Measurements from ENCODE around the gene ADAMTS18. TPM values are rescaled to one million over a fixed set of nuclear protein-coding genes. Genes with fewer than 3 reads are reported as not detected.

The ADAMTS18 gene
- total and polyA plus RNA-seq, 7 donors, result 0.04 to 0.16 TPM; not detected in 5

DNA sequence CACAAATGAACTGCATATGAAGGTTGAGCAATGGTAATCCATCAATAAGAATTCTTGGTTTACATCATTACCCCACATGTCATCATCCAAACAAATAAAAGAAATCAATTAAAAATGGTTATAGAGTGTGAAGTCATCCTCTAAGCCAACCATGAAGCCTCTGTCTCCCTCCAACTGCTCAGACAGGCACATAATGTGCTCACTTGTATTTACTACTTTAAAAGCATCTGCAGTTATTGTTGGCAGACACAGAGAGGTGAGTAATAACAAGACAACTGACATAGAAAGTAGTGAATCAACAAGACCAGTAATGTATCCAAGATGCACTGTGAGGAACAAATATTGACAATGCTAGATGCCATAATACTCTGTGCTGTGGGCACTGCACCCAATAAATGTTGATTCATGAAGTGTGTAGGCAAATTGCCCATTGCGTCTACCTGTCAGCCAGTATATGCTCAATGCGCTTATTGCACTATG, 20.0 kb downstream of the ADAMTS18 start:
- Histone ChIP-seq H3K27me3 (no peaks in the 10 kb centered on the region), H3K27ac (no peak overlapping the region), H3K4me3 (no peak overlapping the region), H3K4me1 (no peaks in the 10 kb centered on the region), H3K36me3 (no peaks in the 10 kb centered on the region), H3K9me3 (no peaks in the 10 kb centered on the region)
- WGBS, 2 donors, result 68 to 95% methylated on average over 2 of the region's 2 CpGs
- DNase-seq, result no peak
- intact Hi-C loops (cut with DNase I), result no loop called here
- TF ChIP-seq POLR2AphosphoS5 (IDR thresholded peaks at IDR 0.05) (no peak), POLR2A (IDR thresholded peaks at IDR 0.05) (no peak), EP300 (IDR thresholded peaks at IDR 0.05) (no peak)
- TF ChIP-seq, protein P1, sequence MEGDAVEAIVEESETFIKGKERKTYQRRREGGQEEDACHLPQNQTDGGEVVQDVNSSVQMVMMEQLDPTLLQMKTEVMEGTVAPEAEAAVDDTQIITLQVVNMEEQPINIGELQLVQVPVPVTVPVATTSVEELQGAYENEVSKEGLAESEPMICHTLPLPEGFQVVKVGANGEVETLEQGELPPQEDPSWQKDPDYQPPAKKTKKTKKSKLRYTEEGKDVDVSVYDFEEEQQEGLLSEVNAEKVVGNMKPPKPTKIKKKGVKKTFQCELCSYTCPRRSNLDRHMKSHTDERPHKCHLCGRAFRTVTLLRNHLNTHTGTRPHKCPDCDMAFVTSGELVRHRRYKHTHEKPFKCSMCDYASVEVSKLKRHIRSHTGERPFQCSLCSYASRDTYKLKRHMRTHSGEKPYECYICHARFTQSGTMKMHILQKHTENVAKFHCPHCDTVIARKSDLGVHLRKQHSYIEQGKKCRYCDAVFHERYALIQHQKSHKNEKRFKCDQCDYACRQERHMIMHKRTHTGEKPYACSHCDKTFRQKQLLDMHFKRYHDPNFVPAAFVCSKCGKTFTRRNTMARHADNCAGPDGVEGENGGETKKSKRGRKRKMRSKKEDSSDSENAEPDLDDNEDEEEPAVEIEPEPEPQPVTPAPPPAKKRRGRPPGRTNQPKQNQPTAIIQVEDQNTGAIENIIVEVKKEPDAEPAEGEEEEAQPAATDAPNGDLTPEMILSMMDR (IDR thresholded peaks at IDR 0.05), result no peak

DNA sequence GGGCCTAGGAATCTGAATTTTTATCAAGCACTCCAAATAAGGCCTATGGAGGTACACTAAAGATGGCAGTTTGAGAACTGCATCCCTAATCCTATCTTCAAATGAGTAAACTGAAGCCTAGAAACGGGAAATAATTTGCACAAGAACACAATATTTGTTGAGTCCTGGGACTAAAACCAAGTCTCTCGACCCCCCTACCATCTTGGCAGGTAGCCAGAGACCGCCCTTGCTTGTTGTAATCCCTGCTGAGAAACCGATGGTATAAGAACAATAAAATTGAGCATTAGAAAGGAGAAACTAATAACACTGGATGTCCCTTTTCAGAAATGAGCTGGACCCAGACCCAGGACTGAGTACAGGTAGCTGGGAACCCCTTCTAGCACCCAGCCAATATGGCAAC, 24.4 kb downstream of the ADAMTS18 start:
- no peaks in the 10 kb centered on the region for H3K27me3 ChIP-seq
- H3K4me1 ChIP-seq, result no peaks in the 10 kb centered on the region
- H3K9me3 ChIP-seq, result peaks cover 0 to 4% (median 0%) of the 10 kb centered on the region in 4 donors
- H3K4me3 ChIP-seq, result no peak overlapping the region
- intact Hi-C loops (cut with DNase I), result no loop called here
- TF ChIP-seq POLR2AphosphoS5 (IDR thresholded peaks at IDR 0.05) (no peak), POLR2A (IDR thresholded peaks at IDR 0.05) (no peak), EP300 (IDR thresholded peaks at IDR 0.05) (no peak)
- TF ChIP-seq, protein P1 (IDR thresholded peaks at IDR 0.05), result no peak
- H3K36me3 ChIP-seq, result no peaks in the 10 kb centered on the region
- WGBS, 2 donors, result 52 to 76% methylated on average over 4 of the region's 4 CpGs
- no peak overlapping the region for H3K27ac ChIP-seq
- no peak for DNase-seq

DNA sequence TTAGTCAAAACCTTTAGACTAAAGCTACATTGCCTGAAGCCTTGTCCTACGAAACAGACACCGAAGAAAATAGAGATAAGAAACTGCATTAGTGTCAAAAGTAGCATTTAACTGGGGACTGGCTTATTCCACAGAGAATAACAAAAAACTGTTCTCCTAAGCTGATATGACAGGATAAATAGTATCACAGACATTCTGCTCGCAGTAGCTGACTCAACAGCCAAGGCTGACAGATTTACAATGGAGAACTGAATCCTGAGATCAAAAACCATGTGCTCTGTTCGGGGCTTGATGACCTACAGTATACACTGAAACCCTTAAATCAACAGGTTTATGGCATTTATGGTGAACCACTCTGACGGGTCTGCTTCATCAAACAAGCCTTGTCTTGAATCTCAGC, 25.5 kb downstream of the ADAMTS18 start:
- intact Hi-C loops (cut with DNase I), result no loop called here
- WGBS, 2 donors, result 29 to 42% methylated on average over 5 of the region's 5 CpGs
- no peak overlapping the region for H3K27ac ChIP-seq
- TF ChIP-seq POLR2A (IDR thresholded peaks at IDR 0.05), result no peak
- no peak for TF ChIP-seq POLR2AphosphoS5 (IDR thresholded peaks at IDR 0.05)
- TF ChIP-seq, protein P1 (IDR thresholded peaks at IDR 0.05), result no peak
- no peak for TF ChIP-seq EP300 (IDR thresholded peaks at IDR 0.05)
- H3K27me3 ChIP-seq, result no peaks in the 10 kb centered on the region
- H3K4me3 ChIP-seq, result no peak overlapping the region
- no peak for DNase-seq
- H3K36me3 ChIP-seq, result no peaks in the 10 kb centered on the region
- H3K9me3 ChIP-seq, result peaks cover 0 to 4% (median 0%) of the 10 kb centered on the region in 4 donors
- no peaks in the 10 kb centered on the region for H3K4me1 ChIP-seq

DNA sequence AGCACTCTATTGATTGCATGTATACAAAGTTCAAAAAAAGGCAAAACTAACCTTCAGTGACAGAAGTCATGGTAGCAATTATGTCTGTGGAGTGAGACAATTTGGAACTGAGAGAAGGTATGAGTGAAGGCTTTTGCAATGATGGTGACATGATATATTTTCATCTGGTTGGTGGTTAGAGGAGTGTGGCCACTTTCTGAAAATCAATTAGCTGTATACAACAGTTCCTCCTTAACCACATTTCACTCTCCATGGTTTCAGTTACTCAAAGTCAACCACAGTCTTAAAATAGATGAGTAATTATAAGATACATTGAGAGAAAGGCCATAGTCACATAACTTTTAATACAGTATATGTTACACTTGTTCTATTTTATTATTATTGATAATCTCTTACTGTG, 26.2 kb downstream of the ADAMTS18 start:
- H3K4me1 ChIP-seq, result no peaks in the 10 kb centered on the region
- no peak for TF ChIP-seq POLR2AphosphoS5 (IDR thresholded peaks at IDR 0.05)
- TF ChIP-seq POLR2A (IDR thresholded peaks at IDR 0.05), result no peak
- no peak for TF ChIP-seq EP300 (IDR thresholded peaks at IDR 0.05)
- H3K36me3 ChIP-seq, result no peaks in the 10 kb centered on the region
- no peak overlapping the region for H3K4me3 ChIP-seq
- H3K9me3 ChIP-seq, result peaks cover 0 to 4% (median 0%) of the 10 kb centered on the region in 4 donors
- DNase-seq, result no peak
- H3K27me3 ChIP-seq, result no peaks in the 10 kb centered on the region
- intact Hi-C loops (cut with DNase I), result no loop called here
- H3K27ac ChIP-seq, result no peak overlapping the region

DNA sequence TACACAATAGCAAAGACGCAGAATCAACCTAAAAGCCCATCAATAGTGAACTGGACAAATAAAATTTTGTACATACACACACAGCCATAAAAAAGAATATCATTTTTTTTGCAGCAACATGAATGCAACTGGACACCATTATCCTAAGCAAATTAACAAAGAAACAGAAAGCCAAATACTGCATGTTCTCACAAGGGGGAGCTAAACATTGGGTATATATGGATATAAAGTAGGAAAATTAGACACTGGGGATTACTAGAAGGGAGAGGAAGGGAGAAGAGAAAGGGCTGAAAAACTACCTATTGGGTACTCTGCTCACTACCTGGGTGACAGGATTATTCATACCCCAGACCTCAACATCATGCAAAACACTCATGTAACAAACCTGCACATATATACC, 28.2 kb downstream of the ADAMTS18 start:
- Histone ChIP-seq H3K36me3 (no peaks in the 10 kb centered on the region), H3K27me3 (no peaks in the 10 kb centered on the region), H3K4me1 (no peaks in the 10 kb centered on the region), H3K27ac (no peak overlapping the region), H3K9me3 (peaks cover 0 to 4% (median 0%) of the 10 kb centered on the region in 4 donors), H3K4me3 (no peak overlapping the region)
- intact Hi-C loops (cut with DNase I), result no loop called here
- TF ChIP-seq POLR2A (IDR thresholded peaks at IDR 0.05), result no peak
- TF ChIP-seq POLR2AphosphoS5 (IDR thresholded peaks at IDR 0.05), result no peak
- TF ChIP-seq, protein P1 (IDR thresholded peaks at IDR 0.05), result no peak
- TF ChIP-seq EP300 (IDR thresholded peaks at IDR 0.05), result no peak
- DNase-seq, result no peak
- WGBS, 2 donors, result 89 to 93% methylated on average over 1 of the region's 1 CpG

Measured in sigmoid colon (tissue), 7 donors.